Left hindlimb (tissue), 1 donor: ENCODE results near the gene ZNF689.
"Not testable (repeated sequence)": the region's sequence is repeated elsewhere in the genome, so short reads cannot be mapped to it uniquely, and the experiment has no call there.

ENCODE experiments used
- DNase-seq: peaks from one replicate; pipeline ENCODE4 v3.0.0-alpha.2; 2018

Gene ZNF689

GRCh38 chr16:30633526-30633925 lies 23.3 kb upstream of the ZNF689 start:
- no peak for DNase-seq

GRCh38 chr16:30632454-30632853 lies 22.3 kb upstream of the ZNF689 start:
- DNase-seq, result not testable (repeated sequence)

DNA sequence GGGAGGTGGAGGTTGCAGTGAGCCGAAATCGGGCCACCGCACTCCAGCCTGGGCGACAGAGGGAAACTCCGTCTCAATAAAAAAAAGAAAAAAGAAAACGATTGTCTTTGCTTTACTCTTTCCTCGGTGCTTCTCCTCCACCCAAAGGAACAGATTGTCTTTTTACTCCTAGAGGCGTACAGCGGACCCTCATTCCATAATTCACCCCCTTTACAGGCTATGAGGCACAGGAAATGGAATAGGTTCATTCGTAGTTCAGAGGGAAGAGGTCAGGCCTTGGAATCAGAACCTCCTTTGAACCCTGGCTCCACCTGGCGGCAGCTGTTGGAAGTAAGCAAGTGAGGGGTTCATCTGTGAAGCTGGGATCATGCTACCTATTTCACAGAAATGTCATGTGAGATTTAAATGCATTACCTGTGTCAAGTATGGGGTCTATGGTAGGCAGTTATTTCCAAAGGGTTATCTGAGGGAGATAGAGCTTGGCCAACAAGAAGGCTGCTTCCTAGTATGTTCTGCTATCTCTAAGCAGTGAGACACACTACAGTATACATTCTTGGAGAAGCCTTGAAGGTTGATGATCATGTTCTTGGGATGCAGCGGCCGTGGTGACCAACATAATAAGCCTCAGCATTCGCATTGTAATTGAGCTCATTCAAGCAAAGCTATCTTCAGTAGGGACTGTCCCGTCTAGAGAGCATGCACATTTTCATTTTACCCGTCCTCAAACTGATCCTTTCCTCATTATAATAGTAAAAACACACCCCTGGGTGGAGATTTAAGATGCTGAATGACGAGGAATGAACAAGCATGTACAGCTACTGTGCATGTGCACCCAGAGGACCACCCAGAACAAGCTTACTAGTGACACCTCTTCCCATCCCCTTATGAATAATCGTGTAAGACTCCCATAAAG lies 18.7 kb upstream of the ZNF689 start:
- peak; percentile 72 for DNase-seq

GRCh38 chr16:30626236-30626635 lies 16.0 kb upstream of the ZNF689 start:
- no peak for DNase-seq

GRCh38 chr16:30623536-30624283 lies 13.5 kb upstream of the ZNF689 start:
- DNase-seq, result no peak

DNA sequence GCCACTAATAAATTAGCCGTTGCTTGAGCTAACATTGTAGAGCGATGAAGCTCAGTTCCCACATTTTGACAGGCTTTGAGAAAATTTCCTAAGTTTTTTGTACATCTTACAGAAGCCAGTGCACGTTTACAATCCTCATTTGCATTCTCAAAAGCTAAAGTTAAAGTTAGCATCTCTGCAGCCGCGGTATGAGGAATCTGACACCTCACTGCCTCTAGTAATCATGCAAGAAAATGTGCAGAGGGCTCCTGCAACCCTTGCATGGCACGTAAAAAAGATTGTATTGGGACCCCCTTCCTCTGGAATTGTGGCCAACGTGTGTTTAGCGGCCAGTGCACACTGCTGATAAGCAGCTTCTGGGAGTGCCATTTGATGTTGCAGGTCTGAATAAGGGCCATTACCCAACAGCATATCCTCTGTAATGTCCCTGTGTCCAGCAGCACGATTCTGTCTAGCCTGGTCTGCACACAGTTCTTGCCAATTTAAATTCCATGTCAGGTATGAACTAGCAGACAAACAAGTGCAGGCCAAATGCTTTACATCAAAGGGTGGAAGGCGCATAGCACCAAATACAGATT lies 12.4 kb upstream of the ZNF689 start:
- DNase-seq, result no peak

GRCh38 chr16:30621765-30622164 lies 11.6 kb upstream of the ZNF689 start:
- no peak for DNase-seq

DNA sequence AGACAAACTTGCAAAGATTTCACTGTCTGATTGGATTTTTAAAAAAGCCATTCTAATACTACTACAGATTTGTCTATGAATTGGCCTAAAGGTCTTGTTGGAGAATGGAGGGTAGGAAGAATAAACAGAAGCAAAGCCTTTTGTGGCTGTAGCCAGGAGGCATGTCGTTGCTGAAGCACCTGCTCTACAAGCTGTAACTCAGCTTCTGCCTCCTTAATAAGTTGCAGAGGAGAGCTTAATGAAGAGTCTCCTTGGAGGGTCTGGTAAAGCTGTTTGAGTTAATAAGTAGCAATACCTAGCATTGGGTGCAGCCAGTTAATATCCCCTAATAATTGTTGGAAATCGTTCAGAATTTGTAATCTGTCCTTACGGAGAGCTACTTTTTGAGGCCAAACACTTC lies 10.0 kb upstream of the ZNF689 start:
- DNase-seq, result no peak

DNA sequence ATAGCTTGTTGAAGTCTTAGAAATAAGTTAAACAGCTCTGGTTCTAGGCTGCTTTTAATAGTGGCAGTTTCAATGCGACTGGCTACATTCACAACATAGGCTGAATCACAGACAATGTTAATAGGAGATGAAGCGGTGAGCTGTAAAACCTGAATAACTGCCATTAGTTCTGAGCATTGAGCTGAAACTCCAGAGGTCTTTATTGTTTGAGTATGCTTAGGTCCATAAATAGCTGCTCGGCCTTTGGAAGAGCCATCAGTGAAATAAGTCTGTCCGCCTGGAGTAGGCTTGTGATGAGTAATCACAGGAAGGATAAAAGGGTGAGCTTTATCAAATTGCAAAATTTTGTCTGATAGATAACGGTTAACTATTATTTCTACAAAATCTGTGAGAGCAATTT lies 9.4 kb upstream of the ZNF689 start:
- DNase-seq, result no peak

DNA sequence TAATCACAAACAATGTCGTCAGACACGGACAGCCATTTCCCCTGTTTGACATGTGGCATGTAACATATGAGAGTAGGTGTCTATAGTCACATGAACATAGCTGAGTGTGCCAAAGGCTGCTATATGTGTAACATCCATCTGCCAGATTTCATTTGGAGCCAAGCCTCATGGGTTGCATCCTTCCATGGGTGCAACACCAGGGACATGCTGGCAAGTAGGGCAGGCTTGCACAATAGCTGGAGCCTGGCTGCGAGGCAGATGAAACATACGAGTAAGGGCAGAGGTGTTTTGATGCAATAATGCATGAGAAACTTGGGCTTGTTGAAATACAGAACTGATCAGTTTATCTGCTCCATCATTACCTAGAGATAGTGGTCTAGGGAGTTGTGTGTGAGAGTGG lies 9.0 kb upstream of the ZNF689 start:
- no peak for DNase-seq

- DNase-seq, result no peak
Observed at GRCh38 chr16:30615358-30616091, 5.3 kb upstream of the ZNF689 start.

DNA sequence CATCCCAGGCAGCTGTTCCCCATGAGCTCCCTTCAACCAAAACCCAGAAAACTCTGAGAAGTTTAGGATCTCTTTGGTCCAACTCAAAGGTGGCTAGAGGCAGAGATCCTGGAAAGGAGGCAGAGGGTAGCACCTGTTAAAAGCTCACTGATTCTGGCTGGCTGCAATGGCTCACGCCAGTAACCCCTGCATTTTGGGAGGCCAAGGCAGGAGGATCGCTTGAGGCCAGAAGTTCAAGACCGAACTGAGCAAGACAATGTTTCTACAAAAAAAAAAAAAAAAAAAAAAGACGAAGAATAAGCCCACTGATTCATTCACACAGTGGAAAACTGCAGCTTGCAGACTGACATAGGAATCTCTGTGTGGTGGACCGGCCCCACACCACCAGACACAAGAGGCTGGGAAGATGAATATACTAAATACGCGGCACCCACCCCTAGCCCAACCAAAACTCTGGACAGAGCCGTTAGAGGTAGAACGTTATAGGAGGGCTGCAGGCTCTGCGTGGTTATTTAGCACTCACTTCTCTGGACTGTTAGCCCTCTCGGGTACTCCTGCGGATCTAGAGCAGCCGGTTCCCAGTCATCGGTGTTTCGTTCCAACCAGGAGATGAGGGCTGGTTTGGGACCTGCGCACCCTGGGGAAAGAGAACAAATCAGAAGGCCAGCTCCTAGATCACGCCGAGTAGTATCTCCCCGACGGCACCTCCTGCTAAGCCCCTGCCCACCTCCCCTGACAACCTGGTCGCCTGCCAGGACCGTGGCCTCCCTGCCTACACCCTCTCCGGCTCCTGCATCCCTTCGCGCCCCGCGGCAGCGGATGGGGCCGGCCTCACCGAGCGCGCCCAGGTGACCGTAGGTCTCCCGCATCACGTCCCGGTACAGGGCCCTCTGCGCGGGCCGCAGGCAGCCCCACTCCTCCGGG lies 925 bp downstream of the ZNF689 start:
- peak; percentile 77 for DNase-seq

- no peak for DNase-seq
Observed at GRCh38 chr16:30606004-30606403, 4.2 kb downstream of the ZNF689 start.

- DNase-seq, result no peak
Observed at GRCh38 chr16:30605158-30605557, 5.0 kb downstream of the ZNF689 start.

GRCh38 chr16:30604316-30604947 lies 5.8 kb downstream of the ZNF689 start:
- no peak for DNase-seq

DNA sequence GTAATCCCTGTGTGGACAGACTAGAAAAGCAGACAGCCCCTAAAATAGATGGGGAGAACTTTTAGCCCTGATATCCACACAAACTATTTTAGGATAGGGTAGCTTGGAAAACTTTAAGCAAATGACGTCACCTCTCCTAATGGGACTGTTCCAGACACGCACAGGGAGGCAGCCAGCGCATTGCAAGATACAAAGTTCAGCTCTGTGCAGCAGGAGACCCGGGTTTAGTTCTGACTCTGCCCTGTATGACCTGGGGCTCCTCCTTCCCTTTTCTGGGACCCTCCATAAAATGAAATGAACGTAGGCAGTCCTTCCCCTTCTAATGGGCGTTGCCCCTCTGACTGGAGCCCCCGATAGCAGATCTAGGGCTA lies 6.3 kb downstream of the ZNF689 start:
- no peak for DNase-seq

DNA sequence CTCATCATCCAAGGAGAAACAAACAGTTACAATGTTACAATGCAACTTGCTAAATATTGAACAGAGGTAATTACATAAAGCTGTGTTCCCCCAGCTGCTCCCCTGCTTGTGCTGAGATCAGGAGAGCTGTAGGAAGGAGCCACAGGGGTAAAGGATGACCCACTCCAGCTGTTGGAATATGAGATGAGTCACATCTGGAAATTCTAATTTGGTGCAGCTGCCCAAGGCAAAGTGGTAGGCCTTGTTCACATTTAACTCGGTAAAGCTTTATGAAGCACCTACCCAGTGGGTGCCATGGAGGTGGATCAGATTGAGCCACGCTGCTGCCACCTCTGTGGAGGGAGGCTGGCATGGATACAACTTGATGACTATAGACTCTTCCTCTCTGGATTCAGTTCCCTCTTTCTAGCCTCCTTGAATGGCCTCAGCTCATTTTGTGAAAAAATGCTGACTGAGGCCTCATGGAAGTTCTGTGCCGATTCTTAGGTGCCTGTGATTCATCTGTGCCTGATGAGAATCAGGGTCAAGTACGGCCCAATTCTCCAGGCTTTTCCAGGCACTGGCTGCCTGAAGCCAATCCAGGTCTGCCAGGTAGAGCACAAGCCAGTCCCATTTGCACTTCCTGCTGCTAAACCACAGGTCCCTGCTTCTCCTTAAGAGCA lies 7.4 kb downstream of the ZNF689 start:
- DNase-seq, result no peak

- no peak for DNase-seq
Observed at GRCh38 chr16:30601966-30602365, 8.2 kb downstream of the ZNF689 start.

DNA sequence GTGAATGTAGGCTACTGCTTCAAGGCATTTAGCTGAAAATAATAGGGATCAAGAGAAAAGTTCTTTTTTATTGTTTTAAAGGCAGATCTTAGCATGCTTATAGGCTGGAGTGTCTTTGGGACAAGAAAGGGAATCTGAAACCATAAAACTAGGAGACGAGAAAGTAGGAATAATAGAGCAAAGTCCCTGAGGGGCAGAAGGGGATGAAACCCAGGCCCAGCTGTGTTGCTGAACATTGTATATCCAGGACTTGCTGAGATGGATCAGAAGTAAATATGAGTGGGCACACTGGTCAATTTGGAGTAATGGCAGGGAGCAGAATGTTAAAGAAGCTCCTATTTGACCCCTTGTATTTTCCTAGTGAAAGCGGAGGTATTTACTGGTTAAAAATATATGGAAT lies 9.3 kb downstream of the ZNF689 start:
- no peak for DNase-seq

DNA sequence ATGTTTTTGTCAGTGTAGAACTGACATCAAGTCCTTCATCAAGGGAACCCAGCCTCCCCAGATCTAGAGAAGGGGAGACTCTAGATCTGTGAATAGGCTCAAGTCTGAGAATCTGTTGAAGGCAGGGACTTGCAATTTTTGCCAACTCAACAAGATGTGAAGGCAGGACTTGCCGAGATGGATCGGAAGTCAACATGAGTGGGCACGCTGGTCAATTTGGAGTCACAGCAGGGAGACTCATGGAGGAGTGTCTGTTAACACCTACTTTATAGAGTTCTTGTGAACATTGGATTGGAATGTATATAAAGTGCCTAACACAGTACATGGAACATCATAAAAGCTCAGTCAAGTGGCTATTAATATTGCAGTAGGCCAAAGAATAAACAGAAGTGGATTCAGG lies 10.0 kb downstream of the ZNF689 start:
- DNase-seq, result no peak

DNA sequence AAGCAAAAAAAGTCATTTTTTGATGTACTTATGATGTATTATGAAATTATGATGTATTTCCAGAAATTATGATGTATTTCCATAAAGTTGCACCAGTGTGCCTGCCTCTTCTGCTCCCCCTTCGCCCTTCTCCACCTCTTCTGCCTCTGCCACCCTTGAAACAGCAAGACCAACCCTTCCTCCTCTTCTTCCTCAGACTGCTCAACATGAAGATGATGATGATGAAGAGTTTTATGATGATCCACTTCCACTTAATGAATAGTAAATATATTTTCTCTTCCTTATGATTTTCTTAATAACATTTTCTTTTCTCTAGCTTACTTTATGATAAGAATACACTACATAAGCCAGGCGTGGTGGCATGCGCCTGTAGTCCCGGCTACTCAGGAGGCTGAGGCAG lies 17.3 kb downstream of the ZNF689 start:
- no peak for DNase-seq
